Smooth muscle cell (in vitro differentiated cells): ENCODE measurements around the gene FAM131B. TPM values are rescaled to one million over a fixed set of nuclear protein-coding genes. Genes with fewer than 3 reads are reported as not detected.

ENCODE experiments used
- DNase-seq: peaks from one replicate; lab custom pipeline; 2025; ENCODE audit not compliant: unreplicated experiment; lab: John Stamatoyannopoulos, UW
- H2AFZ ChIP-seq: fragments of 200-600 bp; sonication (generic); 2 replicates; pipeline ENCODE4 v1.6.0; 2016; ENCODE audit warnings: antibody characterized with exemption, low read depth, mild to moderate bottlenecking
- H3F3A ChIP-seq: fragments of 200-600 bp; sonication (generic); 2 replicates; pipeline ENCODE4 v1.6.0; 2017; ENCODE audit warnings: antibody characterized with exemption, low read depth
- H3K27ac ChIP-seq: fragments of 200-600 bp; sonication (generic); 2 replicates; pipeline ENCODE4 v1.5.1; 2016; ENCODE audit warnings: low read depth, mild to moderate bottlenecking
- H3K27me3 ChIP-seq: fragments of 200-600 bp; sonication (generic); 2 replicates; pipeline ENCODE4 v1.6.1; 2016; ENCODE audit warnings: low read depth, mild to moderate bottlenecking
- H3K36me3 ChIP-seq: fragments of 200-600 bp; sonication (generic); 2 replicates; pipeline ENCODE4 v1.5.1; 2016; ENCODE audit warnings: low read depth
- H3K4me1 ChIP-seq: fragments of 200-600 bp; sonication (generic); 2 replicates; pipeline ENCODE4 v1.5.1; 2016; ENCODE audit warnings: low read depth
- H3K4me2 ChIP-seq: fragments of 200-600 bp; sonication (generic); 2 replicates; pipeline ENCODE4 v1.6.0; 2016; ENCODE audit warnings: mild to moderate bottlenecking
- H3K4me3 ChIP-seq: fragments of 200-600 bp; sonication (generic); 2 replicates; pipeline ENCODE4 v1.5.1; 2016; ENCODE audit warnings: mild to moderate bottlenecking
- H3K79me2 ChIP-seq: fragments of 200-600 bp; sonication (generic); 2 replicates; pipeline ENCODE4 v1.6.0; 2016; ENCODE audit warnings: low read depth, mild to moderate bottlenecking
- H3K9ac ChIP-seq: fragments of 200-600 bp; sonication (generic); 2 replicates; pipeline ENCODE4 v1.6.0; 2016; ENCODE audit warnings: low read depth
- H3K9me3 ChIP-seq: fragments of 200-600 bp; sonication (generic); replicated peaks from 2 replicates; pipeline ENCODE4 v1.5.1; 2016; ENCODE audit warnings: low read depth
- H4K20me1 ChIP-seq: fragments of 200-600 bp; sonication (generic); 2 replicates; pipeline ENCODE4 v1.6.0; 2016; ENCODE audit warnings: low read depth
- WGBS: methylation state at CpG from one replicate; pipeline ENCODE4 v1.1.7; 2016; ENCODE audit warnings: low lambda C conversion rate; 5-methylcytosine and 5-hydroxymethylcytosine counted together
- polyA plus RNA-seq: library from polyadenylated mRNA; unstranded; fragments of >200 nt; fragmentation: Nextera tagmentation; extraction: Ambion mirVana; gene quantifications from 2 replicates; pipeline ENCODE4 v1.2.1, GENCODE V29; 2016
- total RNA-seq: library from RNA; depleted of rRNA; stranded (reverse); fragments of >200 nt; gene quantifications from 2 replicates; pipeline ENCODE4 v1.2.3, GENCODE V29; 2014
- TF ChIP-seq, protein P1 (sequence below): fragments of 200-600 bp; sonication (generic); IDR thresholded peaks from 2 replicates; pipeline ENCODE4 v1.5.1; 2017; ENCODE audit warnings: borderline replicate concordance, mild to moderate bottlenecking, antibody characterized with exemption; ENCODE audit not compliant: insufficient read depth, poor library complexity, severe bottlenecking

Gene FAM131B
- total and polyA plus RNA-seq, 2 experiments from 2014 or later, result 0.03 to 0.31 TPM

GRCh38 chr7:143352531-143353002 is 9.9 kb downstream of the FAM131B start:
- H3K27ac ChIP-seq, result no peak overlapping the region
- H3K27me3 ChIP-seq, result no peaks in the 10 kb centered on the region
- no peak for DNase-seq
- WGBS, result 83% methylated on average over 11 of the region's 11 CpGs
- H3F3A ChIP-seq, result no peaks in the 10 kb centered on the region
- H3K9ac ChIP-seq, result no peak overlapping the region
- H3K9me3 ChIP-seq, result no peaks in the 10 kb centered on the region
- peaks cover 15% of the 10 kb centered on the region for H3K4me1 ChIP-seq
- H2AFZ ChIP-seq, result no peak overlapping the region
- H4K20me1 ChIP-seq, result no peaks in the 10 kb centered on the region
- no peak overlapping the region for H3K4me3 ChIP-seq
- TF ChIP-seq, protein P1, sequence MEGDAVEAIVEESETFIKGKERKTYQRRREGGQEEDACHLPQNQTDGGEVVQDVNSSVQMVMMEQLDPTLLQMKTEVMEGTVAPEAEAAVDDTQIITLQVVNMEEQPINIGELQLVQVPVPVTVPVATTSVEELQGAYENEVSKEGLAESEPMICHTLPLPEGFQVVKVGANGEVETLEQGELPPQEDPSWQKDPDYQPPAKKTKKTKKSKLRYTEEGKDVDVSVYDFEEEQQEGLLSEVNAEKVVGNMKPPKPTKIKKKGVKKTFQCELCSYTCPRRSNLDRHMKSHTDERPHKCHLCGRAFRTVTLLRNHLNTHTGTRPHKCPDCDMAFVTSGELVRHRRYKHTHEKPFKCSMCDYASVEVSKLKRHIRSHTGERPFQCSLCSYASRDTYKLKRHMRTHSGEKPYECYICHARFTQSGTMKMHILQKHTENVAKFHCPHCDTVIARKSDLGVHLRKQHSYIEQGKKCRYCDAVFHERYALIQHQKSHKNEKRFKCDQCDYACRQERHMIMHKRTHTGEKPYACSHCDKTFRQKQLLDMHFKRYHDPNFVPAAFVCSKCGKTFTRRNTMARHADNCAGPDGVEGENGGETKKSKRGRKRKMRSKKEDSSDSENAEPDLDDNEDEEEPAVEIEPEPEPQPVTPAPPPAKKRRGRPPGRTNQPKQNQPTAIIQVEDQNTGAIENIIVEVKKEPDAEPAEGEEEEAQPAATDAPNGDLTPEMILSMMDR, result no peak
- no peaks in the 10 kb centered on the region for H3K36me3 ChIP-seq
- no peak overlapping the region for H3K4me2 ChIP-seq
- H3K79me2 ChIP-seq, result no peaks in the 10 kb centered on the region

- WGBS, result 95% methylated on average over 9 of the region's 9 CpGs
- Histone ChIP-seq H3K27ac (no peak overlapping the region), H2AFZ (no peak overlapping the region), H4K20me1 (no peaks in the 10 kb centered on the region), H3K79me2 (no peaks in the 10 kb centered on the region), H3K9me3 (no peaks in the 10 kb centered on the region), H3K9ac (no peak overlapping the region), H3K27me3 (peaks cover 3% of the 10 kb centered on the region), H3F3A (no peaks in the 10 kb centered on the region), H3K4me2 (no peak overlapping the region), H3K4me3 (no peak overlapping the region), H3K4me1 (peaks cover 15% of the 10 kb centered on the region), H3K36me3 (no peaks in the 10 kb centered on the region)
- DNase-seq, result no peak
- TF ChIP-seq, protein P1, result no peak
These were observed 10.9 kb downstream of the FAM131B start for GRCh38 chr7:143351574-143351973.

- Histone ChIP-seq H3K4me3 (no peak overlapping the region), H3K4me1 (peaks cover 15% of the 10 kb centered on the region), H3K36me3 (no peaks in the 10 kb centered on the region), H3K27ac (no peak overlapping the region), H3K4me2 (no peak overlapping the region), H3K9me3 (no peaks in the 10 kb centered on the region), H3K79me2 (no peaks in the 10 kb centered on the region), H3K9ac (no peak overlapping the region), H3K27me3 (peaks cover 8% of the 10 kb centered on the region), H2AFZ (no peak overlapping the region), H4K20me1 (no peaks in the 10 kb centered on the region), H3F3A (no peaks in the 10 kb centered on the region)
- DNase-seq, result no peak
- TF ChIP-seq, protein P1, result no peak
- 60% methylated on average over 5 of the region's 5 CpGs for WGBS
These were observed 11.5 kb downstream of the FAM131B start for GRCh38 chr7:143351060-143351459.

GRCh38 chr7:143347950-143348349 is 14.6 kb downstream of the FAM131B start:
- Histone ChIP-seq H3K9ac (no peak overlapping the region), H3K4me1 (peaks cover 13% of the 10 kb centered on the region), H3F3A (no peaks in the 10 kb centered on the region), H3K4me2 (no peak overlapping the region), H3K79me2 (no peaks in the 10 kb centered on the region), H3K9me3 (no peaks in the 10 kb centered on the region), H3K4me3 (no peak overlapping the region), H4K20me1 (no peaks in the 10 kb centered on the region), H3K27ac (no peak overlapping the region), H2AFZ (no peak overlapping the region), H3K27me3 (peaks cover 19% of the 10 kb centered on the region), H3K36me3 (no peaks in the 10 kb centered on the region)
- TF ChIP-seq, protein P1, result no peak
- no peak for DNase-seq
- WGBS, result 76% methylated on average over 5 of the region's 5 CpGs
